IMR-90 (cell line): ENCODE data around the gene GBE1. TPM values are rescaled to one million over a fixed set of nuclear protein-coding genes. Genes with fewer than 3 reads are reported as not detected.

ENCODE experiments used
- ATAC-seq: fragments of 200-7000 bp; cut with Tn5 transposase; 2 replicates; pipeline ENCODE4 v1.9.1; 2020; ENCODE audit warnings: low read depth, mild to moderate bottlenecking, moderate library complexity
- BruUV-seq: library from RNA; stranded (reverse); fragments of 400-500 nt; replicated peaks from 2 replicates; lab custom pipeline; 2021; lab: Mats Ljungman, UMichigan
- CTCF ChIA-PET: fragments of 300-600 bp; formaldehyde crosslinking; extraction: SDS; loops from one replicate; lab custom pipeline; 2021; ENCODE audit warnings: antibody characterized with exemption; lab: Yijun Ruan, JAX
- POLR2A ChIA-PET: fragments of 300-600 bp; sonication (Branson Sonifier 250); formaldehyde crosslinking; loops from one replicate; lab custom pipeline; 2022; ENCODE audit warnings: antibody characterized with exemption; ENCODE audit not compliant: unreplicated experiment; lab: Charles Lee
- DNase-seq: peaks from one replicate; pipeline ENCODE4 v3.0.0; 2013
- H2AFZ ChIP-seq: replicated peaks from 2 replicates; pipeline ENCODE3; 2013; ENCODE audit warnings: low read length, mild to moderate bottlenecking; ENCODE audit not compliant: poor library complexity
- H2AK5ac ChIP-seq: 2 replicates; pipeline ENCODE4 v1.6.1; 2013; ENCODE audit warnings: low read depth, low read length, inconsistent platforms
- H2AK9ac ChIP-seq: replicated peaks from 2 replicates; pipeline ENCODE3; 2013; ENCODE audit warnings: mild to moderate bottlenecking, low read depth, low read length, moderate library complexity; ENCODE audit not compliant: poor library complexity
- H2BK120ac ChIP-seq: 2 replicates; pipeline ENCODE4 v1.6.1; 2013; ENCODE audit warnings: low read depth, low read length, inconsistent platforms
- H2BK15ac ChIP-seq: 3 replicates; pipeline ENCODE4 v1.6.1; 2013; ENCODE audit warnings: low read depth, low read length, inconsistent platforms
- H2BK20ac ChIP-seq: 2 replicates; pipeline ENCODE4 v1.6.1; 2013; ENCODE audit warnings: low read depth, mild to moderate bottlenecking, inconsistent platforms, low read length, moderate library complexity
- H2BK5ac ChIP-seq: 2 replicates; pipeline ENCODE4 v1.6.1; 2013; ENCODE audit warnings: mild to moderate bottlenecking, low read depth, low read length, inconsistent platforms; ENCODE audit not compliant: poor library complexity, severe bottlenecking
- H3K14ac ChIP-seq: replicated peaks from 2 replicates; pipeline ENCODE4 v1.6.1; 2013; ENCODE audit warnings: low read depth, low read length, inconsistent platforms
- H3K18ac ChIP-seq: 2 replicates; pipeline ENCODE4 v1.6.1; 2013; ENCODE audit warnings: low read depth, low read length, control low read depth
- H3K23ac ChIP-seq: 2 replicates; pipeline ENCODE4 v1.6.1; 2013; ENCODE audit warnings: low read depth, low read length, inconsistent platforms
- H3K27ac ChIP-seq: 2 replicates; pipeline ENCODE4 v1.5.1; 2013; ENCODE audit warnings: mild to moderate bottlenecking, control low read depth, low read length; ENCODE audit not compliant: insufficient read depth
- H3K27me3 ChIP-seq: 2 replicates; pipeline ENCODE4 v1.6.1; 2013; ENCODE audit warnings: low read length; ENCODE audit not compliant: control insufficient read depth, insufficient read depth
- H3K36me3 ChIP-seq: 2 replicates; pipeline ENCODE4 v1.6.1; 2013; ENCODE audit warnings: low read length, mixed read lengths; ENCODE audit not compliant: control insufficient read depth, insufficient read depth
- H3K4ac ChIP-seq: 2 replicates; pipeline ENCODE4 v1.6.1; 2013; ENCODE audit warnings: low read depth, low read length, inconsistent platforms
- H3K4me1 ChIP-seq: 2 replicates; pipeline ENCODE4 v1.6.1; 2013; ENCODE audit warnings: low read length, mixed read lengths; ENCODE audit not compliant: control insufficient read depth, insufficient read depth
- H3K4me2 ChIP-seq: 2 replicates; pipeline ENCODE4 v1.6.1; 2013; ENCODE audit warnings: low read depth, mild to moderate bottlenecking, control low read depth, low read length, moderate library complexity
- H3K4me3 ChIP-seq: 2 replicates; pipeline ENCODE4 v1.5.1; 2013; ENCODE audit warnings: low read depth, mild to moderate bottlenecking, control low read depth, low read length, moderate library complexity; ENCODE audit not compliant: insufficient read depth
- H3K56ac ChIP-seq: 2 replicates; pipeline ENCODE4 v1.6.1; 2013; ENCODE audit warnings: low read length, inconsistent platforms; ENCODE audit not compliant: insufficient read depth; ENCODE audit errors: extremely low read depth
- H3K79me1 ChIP-seq, 2 experiments: 2 replicates each; pipeline ENCODE4 v1.6.1; 2013; ENCODE audit warnings: low read length in 2 of 2, inconsistent platforms in 1 of 2, low read depth in 1 of 2
- H3K9ac ChIP-seq: 2 replicates; pipeline ENCODE4 v1.6.1; 2013; ENCODE audit warnings: low read depth, low read length, control low read depth
- H3K9me1 ChIP-seq: 2 replicates; pipeline ENCODE4 v1.6.1; 2013; ENCODE audit warnings: low read length, inconsistent platforms; ENCODE audit not compliant: insufficient read depth
- H3K9me3 ChIP-seq: 2 replicates; pipeline ENCODE4 v1.6.1; 2013; ENCODE audit warnings: low read length; ENCODE audit not compliant: control insufficient read depth, insufficient read depth
- H4K20me1 ChIP-seq: 2 replicates; pipeline ENCODE4 v1.6.1; 2013; ENCODE audit warnings: low read length, inconsistent platforms; ENCODE audit not compliant: insufficient read depth
- H4K5ac ChIP-seq: 2 replicates; pipeline ENCODE4 v1.6.1; 2013; ENCODE audit warnings: mild to moderate bottlenecking, low read depth, low read length, control low read depth
- H4K8ac ChIP-seq, 2 experiments: 2 replicates each; pipeline ENCODE4 v1.6.1; 2013; ENCODE audit warnings: low read depth in 2 of 2, low read length in 2 of 2, control low read depth in 1 of 2, inconsistent platforms in 1 of 2
- H4K91ac ChIP-seq: 2 replicates; pipeline ENCODE4 v1.6.1; 2013; ENCODE audit warnings: low read depth, low read length, inconsistent platforms; ENCODE audit not compliant: insufficient read depth
- CTCF ChIP-seq: conservative IDR thresholded peaks from 2 replicates; pipeline ENCODE4 v1.5.1; 2012; ENCODE audit warnings: mild to moderate bottlenecking, low read depth, low read length, improper control_type of control experiment
- FOS ChIP-seq: fragments of 150-350 bp; IDR thresholded peaks from 2 replicates; pipeline ENCODE4 v1.6.1; 2016; ENCODE audit warnings: low read depth, low read length
- MAFK ChIP-seq: IDR thresholded peaks from 2 replicates; pipeline ENCODE4 v1.6.1; 2012; ENCODE audit warnings: low read depth, low read length, improper control_type of control experiment
- MAZ ChIP-seq: IDR thresholded peaks from 2 replicates; pipeline ENCODE4 v1.6.1; 2012; ENCODE audit warnings: low read depth, mild to moderate bottlenecking, low read length, improper control_type of control experiment, moderate library complexity, borderline replicate concordance
- NFE2L2 ChIP-seq: fragments of 150-350 bp; IDR thresholded peaks from 2 replicates; pipeline ENCODE4 v1.6.1; 2016; ENCODE audit warnings: low read depth, mild to moderate bottlenecking, low read length
- POLR2A ChIP-seq: IDR thresholded peaks from 2 replicates; pipeline ENCODE4 v1.6.1; 2012; ENCODE audit warnings: mild to moderate bottlenecking, low read depth, low read length
- RCOR1 ChIP-seq: IDR thresholded peaks from 2 replicates; pipeline ENCODE4 v1.6.1; 2012; ENCODE audit warnings: mild to moderate bottlenecking, low read length, improper control_type of control experiment; ENCODE audit not compliant: insufficient replicate concordance
- WGBS, 2 experiments: methylation state at CpG; one replicate each; pipeline versions ENCODE4 v1.1.5 to v1.1.7; 2013; ENCODE audit warnings: missing lambda C conversion rate in 2 of 2; ENCODE audit not compliant: insufficient read length in 1 of 2; ENCODE audit errors: extremely low coverage in 2 of 2; 5-methylcytosine and 5-hydroxymethylcytosine counted together
- dilution Hi-C: fragments of 300-500 bp; cut with HindIII; formaldehyde crosslinking; loops from one replicate; pipeline ENCODE4 v1.14.3; 2018; ENCODE audit warnings: low sequenced_read_pairs; ENCODE audit not compliant: unreplicated experiment
- in situ Hi-C: fragments of 300-500 bp; cut with MboI; formaldehyde crosslinking; loops from 3 replicates; pipeline ENCODE4 v1.14.3; 2019; ENCODE audit warnings: low sequenced_read_pairs, inconsistent platforms, mixed read lengths
- intact Hi-C: fragments of 100-400 bp; cut with micrococcal nuclease; formaldehyde crosslinking; loops from 2 replicates; pipeline ENCODE4 v1.10.0; 2022
- polyA plus RNA-seq, 3 experiments: library from polyadenylated mRNA; depleted of rRNA; stranded (reverse); fragments of >200 nt; gene quantifications; 2 replicates each; pipeline ENCODE4 v1.2.3, GENCODE V29; 2012; ENCODE audit warnings: low replicate concordance in 1 of 3
- total RNA-seq: library from RNA; depleted of rRNA; stranded (reverse); fragments of >200 nt; gene quantifications from 2 replicates; pipeline ENCODE4 v1.2.3, GENCODE V29; 2012

The GBE1 gene
- total and polyA plus RNA-seq, 2 of the 4 experiments (the other 2 are of a cell fraction), result 36.7 to 90.3 TPM

DNA sequence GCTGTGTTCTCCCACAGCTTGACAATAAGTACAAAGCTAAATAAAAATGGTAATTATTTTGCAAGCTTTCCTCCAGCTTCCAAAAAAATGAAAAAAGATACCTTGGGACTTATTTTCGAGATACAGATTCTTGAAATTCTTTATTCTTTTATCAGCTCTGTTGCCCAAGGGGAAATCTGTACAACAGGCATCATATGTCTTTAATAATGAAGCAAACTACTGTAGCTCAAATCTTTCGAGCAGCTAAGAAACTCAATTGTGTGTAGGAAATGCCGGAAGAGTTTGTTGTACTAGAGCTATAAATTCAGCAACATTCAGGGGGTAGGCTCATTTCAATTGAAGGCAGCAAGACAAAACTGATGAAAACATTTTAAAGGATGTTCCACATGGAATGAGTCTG lies 297.7 kb downstream of the GBE1 start:
- CTCF ChIA-PET, result interaction anchor here (0.8 kb wide), 1 partner anchor 44 kb away, joined by 3 read pairs; no protein-coding TSS in a partner anchor
- intact Hi-C loops, result loop anchor here (1.0 kb wide), 1 partner anchor 11 kb away; no protein-coding TSS in a partner anchor
- BruUV-seq, result no TSS peak

More for the DNA sequence above, 297.7 kb downstream of the GBE1 start:
- Histone ChIP-seq H2BK5ac (no peak overlapping the region), H3K4me1 (no peaks in the 10 kb centered on the region), H3K18ac (no peak overlapping the region), H3K9ac (no peak overlapping the region), H2AK5ac (no peak overlapping the region), H3K14ac (no peak overlapping the region), H2AK9ac (no peak overlapping the region), H3K79me1 (no peaks in the 10 kb centered on the region), H2BK15ac (no peak overlapping the region), H3K36me3 (no peaks in the 10 kb centered on the region), H2BK120ac (no peak overlapping the region), H3K56ac (no peak overlapping the region), H3K4me3 (no peak overlapping the region), H4K8ac (no peak overlapping the region), H4K91ac (no peak overlapping the region), H3K4ac (no peak overlapping the region), H3K4me2 (no peak overlapping the region), H3K27ac (no peak overlapping the region), H3K23ac (no peak overlapping the region), H3K9me3 (no peaks in the 10 kb centered on the region), H3K27me3 (no peaks in the 10 kb centered on the region), H2BK20ac (no peak overlapping the region), H4K20me1 (no peaks in the 10 kb centered on the region), H4K5ac (no peak overlapping the region), H3K9me1 (no peaks in the 10 kb centered on the region), H2AFZ (no peak overlapping the region)
- ATAC-seq (no peak), DNase-seq (no peak)
- POLR2A ChIA-PET, result no interaction called here
- in situ Hi-C loops, result no loop called here
- TF ChIP-seq NFE2L2 (no peak), CTCF (no peak), FOS (no peak), RCOR1 (no peak), MAFK (no peak), POLR2A (no peak), MAZ (no peak)
- dilution Hi-C loops, result no loop called here
- WGBS, 2 experiments, result no CpG with 5 or more reads among the region's 3 CpGs
